HG03045 (cell line): ENCODE results near the gene LDB1.

Experiments
- ATAC-seq: cut with Tn5 transposase; IDR thresholded peaks from one replicate; pipeline ENCODE4 v1.9.1; 2021; ENCODE audit warnings: mild to moderate bottlenecking, moderate library complexity; ENCODE audit not compliant: unreplicated experiment

The LDB1 gene

GRCh38 chr10:102135956-102136526 lies 15.9 kb upstream of the LDB1 start:
- ATAC-seq = no peak

GRCh38 chr10:102134416-102134815 lies 14.2 kb upstream of the LDB1 start:
- no peak for ATAC-seq

- peak; percentile 17 for ATAC-seq
These were observed 13.4 kb upstream of the LDB1 start for GRCh38 chr10:102133373-102134195.

DNA sequence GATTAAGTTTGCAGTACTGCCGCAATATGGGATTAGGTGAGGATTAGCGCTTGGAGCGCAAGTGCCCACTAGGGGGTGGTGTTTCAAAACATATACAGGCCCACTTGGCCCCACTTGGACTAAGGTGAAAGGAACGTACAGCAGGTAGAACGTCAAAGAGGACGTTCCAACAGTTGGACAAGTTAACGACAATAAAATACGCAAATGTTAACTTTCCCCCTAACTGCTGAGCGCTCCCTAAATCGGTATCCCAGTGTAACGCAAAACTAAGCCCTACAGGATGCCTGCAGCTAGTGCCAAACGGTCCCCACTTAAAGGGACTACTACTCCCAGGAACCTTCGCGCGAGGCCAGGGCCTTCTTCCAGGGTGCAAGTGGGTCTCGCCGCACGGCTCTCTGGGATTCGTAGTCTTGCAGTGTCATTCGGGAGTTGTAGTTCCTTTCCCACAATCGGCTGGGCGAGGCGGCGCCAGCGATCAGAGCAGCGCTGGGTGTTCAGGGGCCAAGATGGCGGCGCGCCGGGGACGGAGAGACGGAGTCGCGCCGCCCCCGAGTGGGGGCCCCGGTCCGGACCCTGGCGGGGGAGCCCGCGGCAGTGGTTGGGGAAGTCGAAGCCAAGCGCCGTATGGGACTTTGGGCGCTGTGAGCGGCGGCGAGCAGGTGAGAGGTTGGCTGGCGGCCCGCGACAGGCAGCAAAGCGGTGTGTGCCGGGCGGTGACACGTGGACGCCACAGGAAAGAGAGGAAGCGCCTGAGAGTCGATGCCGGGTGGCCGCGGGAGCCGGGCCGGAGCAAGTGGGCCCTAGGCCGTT lies 12.6 kb upstream of the LDB1 start, which contains the start of gene PPRC1:
TSS of gene PPRC1 (plus strand) at position 478 of the 810 bp plus-strand sequence. CDS start at position 507, 29 bp downstream.
- ATAC-seq = peak; percentile 88

DNA sequence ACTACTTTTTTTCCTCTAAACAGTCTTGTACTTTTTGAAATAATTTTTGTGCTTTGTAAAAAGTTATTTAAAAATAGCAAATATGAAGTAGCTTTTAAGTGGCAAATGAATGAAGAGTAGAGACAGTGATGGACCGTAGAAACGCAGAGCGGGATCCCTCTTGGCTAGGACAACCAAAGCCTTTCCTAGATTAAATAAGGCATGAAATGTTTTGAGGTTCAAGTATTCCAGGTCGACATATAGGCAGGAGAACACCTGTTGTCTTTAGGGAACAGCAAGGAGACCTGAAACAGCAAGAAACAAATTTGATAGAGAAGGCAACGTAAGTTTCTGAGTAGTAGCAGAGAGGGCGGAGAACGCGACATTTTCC lies 12.0 kb upstream of the LDB1 start:
- ATAC-seq = no peak

DNA sequence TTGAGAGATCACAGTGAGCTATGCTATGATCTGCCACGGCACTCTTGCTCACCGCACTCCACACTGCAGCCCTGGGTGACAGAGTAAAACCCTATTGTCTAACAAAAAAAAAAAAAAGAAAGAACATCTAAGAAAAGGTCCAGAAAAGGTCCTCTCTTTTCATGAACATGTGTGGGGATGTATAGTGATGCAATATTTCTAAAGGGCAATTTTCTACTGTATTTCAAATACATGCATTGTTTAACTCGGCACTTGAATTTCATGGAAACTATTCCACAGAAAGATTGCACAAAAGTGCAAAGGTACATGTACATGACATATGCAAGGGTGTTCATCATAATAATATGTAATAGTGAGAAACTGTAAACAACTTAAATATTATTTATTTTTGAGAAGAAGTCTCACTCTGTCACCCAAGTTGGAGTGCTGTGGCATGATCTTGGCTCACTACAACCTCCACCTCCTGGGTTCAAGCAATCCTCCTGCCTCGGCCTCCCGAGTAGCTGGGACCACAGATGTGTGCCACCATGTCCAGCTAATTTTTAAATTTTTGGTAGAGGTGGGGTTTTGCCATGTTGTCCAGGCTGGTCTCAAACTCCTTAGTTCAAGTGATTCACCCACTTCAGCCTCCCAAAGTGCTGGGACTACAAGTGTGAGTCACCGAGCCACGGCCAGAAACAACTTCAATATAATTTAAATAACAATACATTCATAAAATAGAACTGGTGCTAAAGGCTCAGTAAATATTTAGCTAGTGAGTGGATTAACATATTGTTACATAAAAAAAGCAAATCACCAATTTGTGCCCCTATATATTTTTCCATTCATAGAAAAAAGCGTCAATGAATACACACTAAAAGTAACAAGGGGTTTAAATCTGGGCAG lies 11.4 kb upstream of the LDB1 start:
- ATAC-seq = no peak

- no peak for ATAC-seq
These were observed 3.1 kb upstream of the LDB1 start for GRCh38 chr10:102123223-102123622.

GRCh38 chr10:102122450-102122849 lies 2.3 kb upstream of the LDB1 start:
- ATAC-seq = no peak

GRCh38 chr10:102121739-102122372 lies 1.7 kb upstream of the LDB1 start:
- ATAC-seq = no peak

DNA sequence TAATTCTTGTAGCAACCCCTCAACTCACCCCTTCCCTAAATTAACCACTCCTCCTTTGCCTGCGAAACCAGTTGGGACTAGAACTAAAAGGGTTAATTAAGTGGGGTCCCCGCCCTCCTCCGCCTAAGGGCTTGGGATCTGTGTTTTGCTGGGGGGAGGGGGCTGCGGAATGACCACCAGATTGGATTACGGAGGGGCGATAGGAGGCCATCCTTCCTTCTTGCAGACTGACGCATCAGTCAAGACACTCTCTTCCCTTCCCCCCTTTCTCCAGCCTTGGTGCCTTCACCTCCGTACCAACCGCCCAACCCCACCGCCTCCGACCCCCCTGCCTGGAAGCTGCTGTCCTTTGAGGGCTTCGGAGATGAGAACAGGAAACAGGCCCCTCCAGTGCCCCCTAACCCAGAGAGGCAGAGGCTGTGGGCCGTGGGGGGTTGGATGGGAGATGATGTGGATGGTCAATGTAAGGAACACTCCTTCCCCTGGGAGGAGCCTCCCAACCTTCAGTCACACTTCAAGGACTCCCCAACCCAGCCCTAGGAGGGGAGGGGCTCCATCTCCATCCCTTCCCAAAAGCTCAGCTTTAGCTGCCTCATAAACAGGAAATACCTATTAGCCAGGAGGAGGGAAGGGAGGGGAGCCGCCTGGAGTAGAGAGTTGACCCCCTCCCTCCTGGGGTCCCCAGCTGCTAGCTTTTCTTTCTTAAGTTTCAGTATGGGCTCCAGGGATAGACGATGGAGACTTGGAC lies 997 bp upstream of the LDB1 start:
- ATAC-seq = no peak

- no peak for ATAC-seq
These were observed 589 bp downstream of the LDB1 start for GRCh38 chr10:102119417-102120141.

- no peak for ATAC-seq
These were observed 1.3 kb downstream of the LDB1 start for GRCh38 chr10:102118867-102119266.

GRCh38 chr10:102117391-102118159 lies 2.6 kb downstream of the LDB1 start:
- no peak for ATAC-seq

DNA sequence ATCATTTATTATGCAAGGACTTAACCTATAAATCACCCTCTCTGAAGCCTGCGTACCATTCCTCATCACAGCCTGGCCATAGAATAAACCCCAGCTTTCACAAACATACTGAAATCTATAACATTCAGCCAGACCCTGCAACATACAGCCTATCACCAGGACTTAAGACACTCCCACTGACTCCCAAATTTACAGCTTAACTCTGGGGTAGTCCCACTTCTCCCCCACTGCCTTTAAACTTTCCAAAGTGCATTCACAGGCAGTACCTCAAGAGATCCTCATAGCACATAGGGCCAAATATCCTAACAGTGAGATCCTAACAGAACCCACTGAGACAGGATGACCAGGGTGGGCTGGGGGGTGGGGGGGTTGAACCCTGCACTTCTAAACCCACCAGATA lies 3.5 kb downstream of the LDB1 start:
- no peak for ATAC-seq

DNA sequence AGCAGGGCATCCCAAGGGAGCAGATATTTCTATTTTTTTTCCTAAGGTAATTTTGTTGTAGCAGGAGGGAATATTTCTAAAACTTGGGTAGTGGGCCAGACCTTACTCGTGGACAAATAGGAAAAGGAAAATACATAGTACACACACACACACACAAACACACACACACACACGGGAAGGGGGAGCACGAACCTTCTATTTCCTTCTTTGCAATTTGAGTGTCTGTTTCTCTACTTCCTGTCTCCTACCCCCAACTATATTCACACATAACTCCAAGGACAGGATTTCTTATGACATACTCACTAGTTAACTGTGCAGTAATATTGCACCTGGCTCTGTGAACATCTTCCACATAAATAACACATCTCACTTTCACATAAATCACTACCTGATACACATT lies 4.4 kb downstream of the LDB1 start:
- no peak for ATAC-seq

DNA sequence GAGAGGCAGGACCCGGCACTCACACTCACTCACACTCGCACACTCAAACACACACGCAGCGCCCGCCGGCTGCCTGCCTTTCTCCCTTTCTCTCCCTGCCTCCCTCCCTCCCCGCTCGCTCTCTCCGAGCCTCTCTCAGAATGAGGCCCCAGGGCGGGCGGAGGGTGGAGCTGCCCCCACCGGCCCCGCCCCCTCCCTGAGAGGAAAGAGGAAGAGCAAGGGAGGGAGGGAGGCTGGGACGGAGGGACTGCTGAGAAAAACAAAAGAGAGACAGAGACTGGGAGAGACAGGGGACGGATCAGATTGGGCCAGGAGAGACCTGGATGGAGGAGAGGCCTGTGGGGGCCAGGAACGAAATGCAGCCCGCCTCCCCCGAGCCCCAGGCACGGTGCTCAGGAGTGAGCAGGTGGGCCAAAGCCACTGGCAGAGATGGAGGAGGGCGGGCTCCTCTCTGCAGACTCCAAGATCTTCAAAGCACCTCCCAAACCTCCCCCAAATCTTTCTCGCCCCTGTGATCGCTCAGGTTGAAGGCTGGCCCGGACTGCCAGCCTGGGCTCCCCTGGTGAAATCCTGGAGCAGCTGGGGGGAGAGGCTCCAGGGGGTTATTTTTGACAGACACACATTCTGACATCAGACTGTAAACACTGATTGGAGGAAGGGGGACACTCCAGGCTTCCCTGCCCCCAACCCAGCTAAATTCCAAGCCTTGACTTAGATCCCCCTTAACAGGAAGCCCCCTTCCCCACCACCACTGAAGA lies 5.1 kb downstream of the LDB1 start:
- peak; percentile 74 for ATAC-seq
